Psoas muscle (tissue), 8 donors: Measurements from ENCODE around the gene MYO18A. TPM values are rescaled to one million over a fixed set of nuclear protein-coding genes. Genes with fewer than 3 reads are reported as not detected.
"Not testable (repeated sequence)": the region's sequence is repeated elsewhere in the genome, so short reads cannot be mapped to it uniquely, and the experiment has no call there.

Experiments used
- ATAC-seq, 4 donors: fragments of 200-7000 bp; cut with Tn5 transposase; one replicate each; pipeline ENCODE4 v1.9.1; 2020; ENCODE audit warnings: moderate library complexity in 3 of 4, mild to moderate bottlenecking in 2 of 4
- DNase-seq, 2 donors: peaks; one replicate each; pipeline ENCODE4 v3.0.0-alpha.2; 2020
- H3K27ac ChIP-seq: fragments of 200-600 bp; one replicate; pipeline ENCODE4 v1.8.0; 2022
- H3K27me3 ChIP-seq, 3 donors: fragments of 200-600 bp in 1 of 3; one replicate each; pipeline versions ENCODE4 v1.6.1 to v1.8.0; 2013 to 2022; ENCODE audit warnings: low read length in 2 of 3, mild to moderate bottlenecking in 2 of 3, moderate library complexity in 1 of 3; ENCODE audit not compliant: insufficient read depth in 3 of 3
- H3K36me3 ChIP-seq, 2 donors: fragments of 200-600 bp in 1 of 2; one replicate each; pipeline versions ENCODE4 v1.6.1 to v1.8.0; 2013 to 2022; ENCODE audit warnings: low read depth in 1 of 2, mild to moderate bottlenecking in 1 of 2, moderate library complexity in 1 of 2; ENCODE audit not compliant: insufficient read depth in 1 of 2
- H3K4me1 ChIP-seq: fragments of 200-600 bp; one replicate; pipeline ENCODE4 v1.8.0; 2022
- H3K4me3 ChIP-seq: fragments of 200-600 bp; one replicate; pipeline ENCODE4 v1.8.0; 2022; ENCODE audit warnings: mild to moderate bottlenecking
- H3K9me3 ChIP-seq: fragments of 200-600 bp; one replicate; pipeline ENCODE4 v1.8.0; 2022
- CTCF ChIP-seq: fragments of 200-600 bp; IDR thresholded peaks from one replicate; pipeline ENCODE4 v1.8.0; 2022; ENCODE audit warnings: antibody characterized with exemption
- WGBS, 3 donors: extraction: QIAGEN DNeasy Blood & Tissue Kit; methylation state at CpG; one replicate each; pipeline versions ENCODE4 v1.1.6 to v1.1.7; 2013; 5-methylcytosine and 5-hydroxymethylcytosine counted together
- intact Hi-C, 2 donors: fragments of 100-400 bp; cut with DNase I; formaldehyde crosslinking; loops; one replicate each; pipeline versions ENCODE4 v1.11.0 to v1.14.2; 2022
- polyA plus RNA-seq, 3 donors: library from polyadenylated mRNA; stranded (reverse); fragments of 200-250 nt; gene quantifications; one replicate each; pipeline ENCODE4 v1.2.3, GENCODE V29; 2013
- total RNA-seq, 4 donors: library from RNA; stranded (reverse); fragmentation: NEBNext Ultra II Directional in 2 of 4; extraction: Animal tissue kit (Norgen Biotek cat#: 25700) in 2 of 4; gene quantifications; one replicate each; pipeline versions ENCODE4 v1.2.1 to v1.2.4, GENCODE V29; 2021 to 2023
- donor health status: healthy with polysubstance abuse.
- donor health status: DM: no; HTN: no; CAD: no; lungs with moderate emphysema.
- donor health status: Bipolar disorder and iron deficiency.
- donor health status: healthy.
- donor health status: DM: yes; HTN: yes; CAD: no.
- donor health status: DM: no; HTN: no; CAD: no.
- donor health status: DM: no; HTN: no; CAD: no.
- donor health status: DM: yes; HTN: yes; CAD: no.

Gene MYO18A
- total and polyA plus RNA-seq, 7 donors = 142 to 1,274 (median 770) TPM

GRCh38 chr17:29205047-29205446 lies 24.8 kb upstream of the MYO18A start:
- no peaks in the 10 kb centered on the region for H3K4me1 ChIP-seq
- 77 to 81% (median 78%) methylated on average over 2 of the region's 2 CpGs for WGBS, 3 donors
- DNase-seq (no peak), ATAC-seq (no peak)
- H3K9me3 ChIP-seq = no peaks in the 10 kb centered on the region
- H3K27ac ChIP-seq = no peak overlapping the region
- H3K36me3 ChIP-seq = no peaks in the 10 kb centered on the region
- intact Hi-C loops = no loop called here
- H3K27me3 ChIP-seq = no peaks in the 10 kb centered on the region
- H3K4me3 ChIP-seq = no peak overlapping the region
- TF ChIP-seq CTCF = no peak

- DNase-seq, H3K27me3 ChIP-seq, ATAC-seq, H3K9me3 ChIP-seq, H3K36me3 ChIP-seq, H3K4me1 ChIP-seq, intact Hi-C loops, H3K4me3 ChIP-seq, H3K27ac ChIP-seq: not testable (repeated sequence)
- WGBS, 3 donors = 84 to 87% (median 87%) methylated on average over 16 of the region's 16 CpGs
These were observed 24.0 kb upstream of the MYO18A start for GRCh38 chr17:29204068-29204804.

- DNase-seq (no peak), ATAC-seq (no peak)
- intact Hi-C loops = no loop called here
- Histone ChIP-seq H3K9me3 (no peaks in the 10 kb centered on the region), H3K27ac (no peak overlapping the region), H3K36me3 (no peaks in the 10 kb centered on the region), H3K4me3 (no peak overlapping the region), H3K27me3 (no peaks in the 10 kb centered on the region), H3K4me1 (no peaks in the 10 kb centered on the region)
- 87 to 88% (median 87%) methylated on average over 16 of the region's 16 CpGs for WGBS, 3 donors
- TF ChIP-seq CTCF = no peak
These were observed 17.5 kb upstream of the MYO18A start for GRCh38 chr17:29197516-29198272.

GRCh38 chr17:29196769-29197515 lies 16.7 kb upstream of the MYO18A start:
- H3K4me1 ChIP-seq = no peaks in the 10 kb centered on the region
- intact Hi-C loops = no loop called here
- H3K36me3 ChIP-seq = no peaks in the 10 kb centered on the region
- WGBS, 3 donors = 81 to 82% (median 81%) methylated on average over 9 of the region's 9 CpGs
- no peak for ATAC-seq
- no peak overlapping the region for H3K4me3 ChIP-seq
- H3K27me3 ChIP-seq = no peaks in the 10 kb centered on the region
- no peak overlapping the region for H3K27ac ChIP-seq
- no peak for DNase-seq
- no peak for TF ChIP-seq CTCF
- no peaks in the 10 kb centered on the region for H3K9me3 ChIP-seq
